ENCODE measurements around the gene TTC7B. TPM values are rescaled to one million over a fixed set of nuclear protein-coding genes. Genes with fewer than 3 reads are reported as not detected.
A peak's percentile ranks its signal among the peaks of the same experiment; 100 is the strongest.
"Not testable (repeated sequence)": the region's sequence is repeated elsewhere in the genome, so short reads cannot be mapped to it uniquely, and the experiment has no call there.

TTC7B gene
- total RNA-seq, 1 donor from 2014 or later, result 3.1 TPM

- not testable (repeated sequence) for DNase-seq (ENCODE audit: low spot score); H3K27ac Mint-ChIP-seq
Measured at GRCh38 chr14:90823542-90823941, 7.3 kb upstream of the TTC7B start.

GRCh38 chr14:90820958-90821357 lies 4.7 kb upstream of the TTC7B start:
- H3K9me3 Mint-ChIP-seq, result peaks cover 23% of the 10 kb centered on the region
- H3K36me3 Mint-ChIP-seq (ENCODE audit: low read depth), result peaks cover 3% of the 10 kb centered on the region
- peaks cover 22% of the 10 kb centered on the region for H3K27me3 Mint-ChIP-seq (ENCODE audit: insufficient read depth)
- intact Hi-C loops (cut with micrococcal nuclease), result loop anchor here (10.0 kb wide), 2 partner anchors 594 to 1996 kb away; partner anchors contain the start of genes CCDC88C and TTC8
- H3K4me1 Mint-ChIP-seq (ENCODE audit: low read depth), result peaks cover 10% of the 10 kb centered on the region
- no peak overlapping the region for H3K27ac Mint-ChIP-seq
- H3K4me3 Mint-ChIP-seq, result no peak overlapping the region
- peak; percentile 51 for DNase-seq (ENCODE audit: low spot score)

More at GRCh38 chr14:90823542-90823941, 7.3 kb upstream of the TTC7B start:
- Mint-ChIP-seq H3K9me3 (peaks cover 23% of the 10 kb centered on the region), H3K4me1 (ENCODE audit: low read depth) (peaks cover 21% of the 10 kb centered on the region)
- H3K4me3 Mint-ChIP-seq; H3K27me3 Mint-ChIP-seq (ENCODE audit: insufficient read depth); H3K36me3 Mint-ChIP-seq (ENCODE audit: low read depth): not testable (repeated sequence)
- intact Hi-C loops (cut with micrococcal nuclease), result loop anchor here (10.0 kb wide), 2 partner anchors 591 to 1999 kb away; partner anchors contain the start of genes CCDC88C and TTC8

- peak overlapping the region; percentile 14 for H3K27ac Mint-ChIP-seq
- DNase-seq (ENCODE audit: low spot score), result no peak
- peaks cover 17% of the 10 kb centered on the region for H3K9me3 Mint-ChIP-seq
- intact Hi-C loops (cut with micrococcal nuclease), result loop anchor here (10.0 kb wide), 2 partner anchors 595 to 1995 kb away; partner anchors contain the start of genes CCDC88C and TTC8
- H3K27me3 Mint-ChIP-seq (ENCODE audit: insufficient read depth), result peaks cover 27% of the 10 kb centered on the region
- peaks cover 14% of the 10 kb centered on the region for H3K4me1 Mint-ChIP-seq (ENCODE audit: low read depth)
- no peak overlapping the region for H3K4me3 Mint-ChIP-seq
- H3K36me3 Mint-ChIP-seq (ENCODE audit: low read depth), result peaks cover 3% of the 10 kb centered on the region
Measured at GRCh38 chr14:90819734-90820393, 3.6 kb upstream of the TTC7B start.

GRCh38 chr14:90818715-90819114 lies 2.5 kb upstream of the TTC7B start:
- intact Hi-C loops (cut with micrococcal nuclease), result no loop called here
- DNase-seq (ENCODE audit: low spot score), result no peak
- Mint-ChIP-seq H3K4me1 (ENCODE audit: low read depth) (peaks cover 14% of the 10 kb centered on the region), H3K36me3 (ENCODE audit: low read depth) (no peaks in the 10 kb centered on the region), H3K4me3 (no peak overlapping the region), H3K27ac (no peak overlapping the region), H3K9me3 (peaks cover 10% of the 10 kb centered on the region), H3K27me3 (ENCODE audit: insufficient read depth) (peaks cover 33% of the 10 kb centered on the region)

GRCh38 chr14:90816681-90817436 lies 629 bp upstream of the TTC7B start:
- Mint-ChIP-seq H3K4me1 (ENCODE audit: low read depth) (peaks cover 14% of the 10 kb centered on the region), H3K4me3 (peak overlapping the region; percentile 73), H3K36me3 (ENCODE audit: low read depth) (no peaks in the 10 kb centered on the region), H3K27me3 (ENCODE audit: insufficient read depth) (peaks cover 42% of the 10 kb centered on the region), H3K27ac (no peak overlapping the region), H3K9me3 (no peaks in the 10 kb centered on the region)
- no peak for DNase-seq (ENCODE audit: low spot score)
- intact Hi-C loops (cut with micrococcal nuclease), result loop anchor here (1.0 kb wide), 1 partner anchor 59 kb away; no protein-coding TSS in a partner anchor

- peaks cover 42% of the 10 kb centered on the region for H3K27me3 Mint-ChIP-seq (ENCODE audit: insufficient read depth)
- no peaks in the 10 kb centered on the region for H3K36me3 Mint-ChIP-seq (ENCODE audit: low read depth)
- intact Hi-C loops (cut with micrococcal nuclease), result no loop called here
- DNase-seq (ENCODE audit: low spot score), result no peak
- H3K9me3 Mint-ChIP-seq, result no peaks in the 10 kb centered on the region
- H3K4me1 Mint-ChIP-seq (ENCODE audit: low read depth), result peaks cover 4% of the 10 kb centered on the region
- H3K4me3 Mint-ChIP-seq, result peak overlapping the region; percentile 76
- H3K27ac Mint-ChIP-seq, result no peak overlapping the region
Measured at GRCh38 chr14:90815572-90815821, 733 bp downstream of the TTC7B start.

GRCh38 chr14:90814806-90815571 lies 1.2 kb downstream of the TTC7B start:
- no peak for DNase-seq (ENCODE audit: low spot score)
- H3K27me3 Mint-ChIP-seq (ENCODE audit: insufficient read depth), result peaks cover 41% of the 10 kb centered on the region
- no peaks in the 10 kb centered on the region for H3K9me3 Mint-ChIP-seq
- H3K27ac Mint-ChIP-seq, result no peak overlapping the region
- no peaks in the 10 kb centered on the region for H3K36me3 Mint-ChIP-seq (ENCODE audit: low read depth)
- H3K4me3 Mint-ChIP-seq, result peak overlapping the region; percentile 76
- peaks cover 4% of the 10 kb centered on the region for H3K4me1 Mint-ChIP-seq (ENCODE audit: low read depth)
- intact Hi-C loops (cut with micrococcal nuclease), result no loop called here

- H3K36me3 Mint-ChIP-seq (ENCODE audit: low read depth), result no peaks in the 10 kb centered on the region
- H3K27me3 Mint-ChIP-seq (ENCODE audit: insufficient read depth), result peaks cover 41% of the 10 kb centered on the region
- intact Hi-C loops (cut with micrococcal nuclease), result no loop called here
- H3K4me3 Mint-ChIP-seq, result no peak overlapping the region
- H3K4me1 Mint-ChIP-seq (ENCODE audit: low read depth), result peaks cover 4% of the 10 kb centered on the region
- no peak for DNase-seq (ENCODE audit: low spot score)
- no peak overlapping the region for H3K27ac Mint-ChIP-seq
- no peaks in the 10 kb centered on the region for H3K9me3 Mint-ChIP-seq
Measured at GRCh38 chr14:90813442-90813841, 2.8 kb downstream of the TTC7B start.

- intact Hi-C loops (cut with micrococcal nuclease), result no loop called here
- H3K4me1 Mint-ChIP-seq (ENCODE audit: low read depth), result peaks cover 4% of the 10 kb centered on the region
- H3K36me3 Mint-ChIP-seq (ENCODE audit: low read depth), result no peaks in the 10 kb centered on the region
- no peaks in the 10 kb centered on the region for H3K9me3 Mint-ChIP-seq
- no peak for DNase-seq (ENCODE audit: low spot score)
- H3K4me3 Mint-ChIP-seq, result no peak overlapping the region
- H3K27ac Mint-ChIP-seq, result no peak overlapping the region
- peaks cover 30% of the 10 kb centered on the region for H3K27me3 Mint-ChIP-seq (ENCODE audit: insufficient read depth)
Measured at GRCh38 chr14:90812109-90812508, 4.1 kb downstream of the TTC7B start.

- no peak for DNase-seq (ENCODE audit: low spot score)
- H3K4me3 Mint-ChIP-seq, result no peak overlapping the region
- H3K4me1 Mint-ChIP-seq (ENCODE audit: low read depth), result peaks cover 4% of the 10 kb centered on the region
- intact Hi-C loops (cut with micrococcal nuclease), result no loop called here
- H3K27me3 Mint-ChIP-seq (ENCODE audit: insufficient read depth), result peaks cover 27% of the 10 kb centered on the region
- no peaks in the 10 kb centered on the region for H3K9me3 Mint-ChIP-seq
- H3K27ac Mint-ChIP-seq, result no peak overlapping the region
- H3K36me3 Mint-ChIP-seq (ENCODE audit: low read depth), result no peaks in the 10 kb centered on the region
Measured at GRCh38 chr14:90811641-90812040, 4.6 kb downstream of the TTC7B start.

GRCh38 chr14:90810806-90811205 lies 5.4 kb downstream of the TTC7B start:
- no peaks in the 10 kb centered on the region for H3K9me3 Mint-ChIP-seq
- H3K27me3 Mint-ChIP-seq (ENCODE audit: insufficient read depth), result peaks cover 30% of the 10 kb centered on the region
- H3K4me3 Mint-ChIP-seq, result no peak overlapping the region
- H3K27ac Mint-ChIP-seq, result no peak overlapping the region
- peaks cover 4% of the 10 kb centered on the region for H3K4me1 Mint-ChIP-seq (ENCODE audit: low read depth)
- intact Hi-C loops (cut with micrococcal nuclease), result no loop called here
- no peak for DNase-seq (ENCODE audit: low spot score)
- H3K36me3 Mint-ChIP-seq (ENCODE audit: low read depth), result no peaks in the 10 kb centered on the region

GRCh38 chr14:90809530-90810312 lies 6.5 kb downstream of the TTC7B start:
- Mint-ChIP-seq H3K4me1 (ENCODE audit: low read depth) (no peaks in the 10 kb centered on the region), H3K4me3 (no peak overlapping the region), H3K9me3 (no peaks in the 10 kb centered on the region), H3K27ac (no peak overlapping the region), H3K27me3 (ENCODE audit: insufficient read depth) (peaks cover 21% of the 10 kb centered on the region), H3K36me3 (ENCODE audit: low read depth) (no peaks in the 10 kb centered on the region)
- DNase-seq (ENCODE audit: low spot score), result no peak
- intact Hi-C loops (cut with micrococcal nuclease), result no loop called here

Measured in activated T-helper 1 cell treated with anti-CD3 and anti-CD28 coated beads, Interleukin-12 subunit alpha, Interleukin-12 subunit beta, Interleukin-2, Interleukin-4 antibody, amounts not matched to agents 30 ng/mL and 10 ng/mL and 1 ng/mL, durations not matched to agents 14 hours and 24 hours and 36 hours (primary cell).